Adrenal gland (tissue), 5 donors: ENCODE data around the gene GJC2.

ENCODE experiments used
- CTCF ChIP-seq, 6 experiments: fragments of 450-650 bp in 4 of 6; fragments of 200-600 bp in 2 of 6; sonication (generic) in 1 of 6; IDR thresholded peaks; 1 replicate in 5 of 6; 2 replicates in 1 of 6; pipeline versions ENCODE4 v1.5.1 to v1.8.0; 2016 to 2021; ENCODE audit warnings: antibody characterized with exemption in 6 of 6, mild to moderate bottlenecking in 2 of 6, moderate library complexity in 1 of 6
- POLR2A ChIP-seq, 2 donors: fragments of 450-650 bp; IDR thresholded peaks; one replicate each; pipeline ENCODE4 v1.6.1; 2017; ENCODE audit warnings: antibody characterized with exemption in 2 of 2, mild to moderate bottlenecking in 2 of 2, moderate library complexity in 1 of 2
- donor health status: DM: no; HTN: no; CAD: no.

- TF ChIP-seq CTCF (IDR thresholded peaks at IDR 0.05) (no peak), POLR2A (IDR thresholded peaks at IDR 0.05) (no peak)
Measured at GRCh38 chr1:228169345-228169744, 19.6 kb downstream of the GJC2 start.
